GM21576 (cell line): ENCODE data around the gene USP49.

ENCODE experiments used
- ATAC-seq: cut with Tn5 transposase; IDR thresholded peaks from one replicate; pipeline ENCODE4 v1.9.1; 2021; ENCODE audit warnings: mild to moderate bottlenecking, moderate library complexity; ENCODE audit not compliant: unreplicated experiment

Gene USP49

GRCh38 chr6:41931792-41932191 is 36.6 kb upstream of the USP49 start:
- ATAC-seq: no peak

- ATAC-seq: no peak
Measured at GRCh38 chr6:41929924-41930323, 34.7 kb upstream of the USP49 start.

DNA sequence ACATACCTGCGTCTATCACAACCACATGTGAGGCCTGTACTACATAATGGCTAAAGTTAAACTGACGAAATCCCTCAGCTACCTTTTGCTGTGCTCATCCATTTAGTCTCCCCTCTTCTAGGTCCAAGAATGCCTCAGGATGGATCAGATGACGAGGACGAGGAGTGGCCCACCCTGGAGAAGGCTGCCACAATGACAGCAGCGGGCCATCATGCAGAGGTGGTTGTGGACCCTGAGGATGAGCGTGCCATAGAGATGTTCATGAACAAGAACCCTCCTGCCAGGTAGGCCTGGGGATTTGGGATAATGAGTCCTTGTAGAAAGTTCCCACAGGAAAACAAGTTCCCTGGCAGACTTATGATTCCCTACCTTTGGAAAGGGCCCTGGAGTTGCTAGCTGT is 32.1 kb upstream of the USP49 start:
- ATAC-seq: no peak

- ATAC-seq: no peak
Measured at GRCh38 chr6:41922154-41922553, 27.0 kb upstream of the USP49 start.

DNA sequence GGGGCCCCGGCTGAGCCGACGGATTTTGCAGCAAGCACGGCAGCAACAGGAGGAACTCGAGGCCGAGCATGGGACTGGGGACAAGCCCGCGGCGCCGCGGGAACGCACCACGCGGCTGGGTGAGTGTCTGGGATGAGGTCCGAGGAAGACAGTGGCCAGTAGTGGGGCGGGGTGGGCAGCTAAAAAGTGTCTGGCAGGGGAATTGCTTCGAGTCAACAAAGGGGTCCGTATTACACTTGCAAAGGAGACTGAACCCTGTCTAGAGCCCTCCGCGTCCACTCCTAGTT is 26.5 kb upstream of the USP49 start:
- ATAC-seq: no peak

DNA sequence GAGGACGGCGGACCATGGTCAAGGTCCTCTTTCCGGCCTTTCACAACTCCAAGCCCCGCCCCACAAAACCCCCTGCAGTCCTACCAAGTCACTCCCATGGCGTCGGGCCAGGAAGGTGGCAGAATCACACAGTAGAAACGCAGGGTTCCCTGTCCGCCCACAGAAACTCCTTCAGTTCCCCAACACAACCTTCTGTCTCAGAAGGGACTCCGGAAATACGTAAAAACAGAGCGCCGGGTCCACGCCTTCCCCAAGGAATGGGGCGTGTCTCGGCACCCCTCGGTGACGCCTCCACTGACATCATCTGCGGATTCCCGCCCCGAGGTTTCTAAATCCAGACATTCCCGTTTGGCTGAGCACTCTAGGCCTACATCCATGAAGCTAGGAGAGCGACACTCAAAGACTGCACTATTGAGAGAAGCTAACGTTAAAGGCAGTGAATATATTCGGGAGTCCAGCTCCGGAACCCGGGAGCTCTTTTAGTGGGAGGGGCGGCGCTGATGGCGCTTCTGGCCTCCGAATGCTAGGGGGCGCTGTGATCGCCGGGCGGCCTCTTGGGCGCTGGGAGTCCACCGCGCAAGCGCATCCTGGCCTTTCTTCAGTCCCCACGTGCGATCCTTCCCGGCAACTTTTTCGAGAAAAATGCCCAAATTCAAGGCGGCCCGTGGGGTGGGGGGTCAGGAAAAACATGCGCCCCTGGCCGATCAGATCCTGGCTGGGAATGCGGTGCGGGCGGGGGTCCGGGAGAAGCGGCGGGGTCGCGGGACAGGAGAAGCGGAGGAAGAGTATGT is 25.9 kb upstream of the USP49 start, which contains the start of the genes BYSL and MED20:
Gene BYSL, plus strand, starts transcription at position 579 of the 791 bp plus-strand sequence. Its CDS starts 64 bp downstream, at position 643.
Gene MED20, minus strand, starts transcription at position 219 of the 791 bp plus-strand sequence. Its CDS starts 121 bp downstream, at position 98.
- ATAC-seq: peak; percentile 93

DNA sequence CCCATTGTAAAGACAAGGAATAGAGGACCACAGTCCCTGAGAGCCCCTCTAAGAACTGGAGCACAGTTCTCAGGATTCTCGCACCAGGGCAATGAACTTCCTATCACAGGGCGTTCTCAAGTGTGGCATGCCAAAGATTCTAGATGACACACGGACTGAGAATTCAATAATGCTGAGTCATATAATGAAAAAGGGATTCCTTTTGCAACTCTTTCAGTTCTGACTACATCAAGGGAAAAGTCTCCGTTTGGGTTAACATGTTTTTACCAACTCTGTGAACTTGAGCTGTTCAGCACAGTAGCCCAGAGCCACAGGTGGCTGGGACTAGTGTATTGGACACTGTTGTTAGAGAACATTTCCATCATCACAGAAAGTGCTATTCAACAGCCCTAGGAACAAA is 22.4 kb upstream of the USP49 start:
- no peak for ATAC-seq

DNA sequence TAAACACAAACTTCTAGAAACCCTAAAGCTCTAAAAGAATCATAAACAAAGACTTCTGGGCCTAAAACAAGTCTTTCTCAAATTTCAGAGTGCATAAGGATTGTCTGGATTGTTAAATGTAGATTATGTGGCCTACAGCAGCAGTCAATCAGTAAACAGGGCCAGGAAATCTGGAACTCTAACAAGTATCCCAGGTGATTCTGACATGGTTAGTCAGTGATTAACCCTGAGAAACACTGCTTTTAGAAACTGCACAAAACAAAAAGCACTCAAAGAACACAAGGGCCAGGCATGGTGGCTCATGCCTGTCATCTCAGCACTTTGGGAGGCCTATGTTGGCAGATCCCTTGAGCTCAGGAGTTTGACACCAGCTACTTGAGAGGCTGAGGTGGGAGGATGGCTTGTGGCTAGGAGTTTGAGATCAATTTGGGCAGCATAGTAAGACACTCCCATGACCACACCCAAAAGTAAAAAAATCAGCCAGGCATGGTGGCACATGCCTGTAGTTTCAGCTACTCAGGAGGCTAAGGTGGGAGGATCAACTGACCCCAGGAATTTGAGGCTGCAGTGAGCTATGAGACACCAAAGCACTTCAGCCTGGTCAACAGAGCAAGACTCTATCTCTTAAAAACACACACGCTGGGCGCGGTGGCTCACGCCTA is 19.8 kb upstream of the USP49 start:
- no peak for ATAC-seq

GRCh38 chr6:41914343-41914742 is 19.2 kb upstream of the USP49 start:
- ATAC-seq: no peak

DNA sequence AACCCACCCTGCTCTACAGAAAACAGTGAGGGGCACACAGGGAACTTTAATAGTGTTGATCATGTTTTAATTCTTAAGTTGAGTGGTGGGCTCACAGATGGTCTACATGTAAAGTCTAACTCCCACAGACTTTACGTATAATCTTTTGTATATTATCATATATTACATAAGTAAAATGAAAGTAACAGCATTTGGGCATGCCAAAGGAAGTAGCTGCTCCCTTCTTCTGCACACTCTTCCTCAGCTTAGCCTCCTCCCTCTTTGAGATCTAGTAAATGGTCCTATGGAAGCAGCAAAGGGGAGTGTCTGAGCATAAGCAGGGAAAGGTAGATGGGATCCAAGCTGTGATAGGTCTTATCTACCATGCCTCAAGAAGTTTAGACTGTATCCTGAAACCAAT is 14.6 kb upstream of the USP49 start:
- ATAC-seq: no peak

- no peak for ATAC-seq
Measured at GRCh38 chr6:41901882-41902519, 6.8 kb upstream of the USP49 start.

DNA sequence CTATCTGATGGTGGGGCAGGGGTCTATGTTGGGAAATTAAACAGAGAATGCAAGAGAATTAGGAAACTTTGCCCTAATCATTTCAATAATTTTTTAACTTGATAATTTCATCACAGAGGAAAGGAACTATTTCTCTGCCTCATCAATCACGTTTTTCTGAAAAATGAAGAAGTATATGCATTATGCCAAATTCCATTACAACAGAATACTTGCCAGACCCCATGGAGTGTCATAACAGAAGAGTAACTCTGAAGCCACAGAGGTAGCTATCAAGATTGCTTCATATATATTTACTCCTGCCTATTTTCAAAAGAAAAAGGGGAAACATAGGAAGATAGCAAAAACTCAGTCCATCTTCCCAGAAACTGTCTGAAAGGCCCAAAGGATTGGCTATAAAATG is 5.7 kb upstream of the USP49 start:
- ATAC-seq: no peak

DNA sequence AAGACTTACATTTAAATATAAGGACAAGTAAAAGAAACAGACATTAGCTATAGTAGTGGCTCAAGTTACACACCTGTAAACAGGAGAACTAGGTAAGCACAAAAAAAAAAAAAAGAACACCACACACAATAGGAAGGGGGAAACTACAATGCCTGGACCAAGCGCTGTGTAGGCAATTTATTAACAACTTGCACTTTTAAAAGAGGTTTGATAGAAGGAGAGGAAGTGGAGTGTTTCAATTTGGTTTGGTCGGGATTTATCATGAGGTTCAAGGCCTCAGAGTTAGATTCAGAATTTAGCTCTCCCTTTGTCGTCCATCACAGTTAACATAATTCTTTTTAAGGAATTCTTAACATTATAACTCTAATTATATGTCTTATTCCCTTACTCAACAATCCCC is 1.1 kb upstream of the USP49 start:
- no peak for ATAC-seq

DNA sequence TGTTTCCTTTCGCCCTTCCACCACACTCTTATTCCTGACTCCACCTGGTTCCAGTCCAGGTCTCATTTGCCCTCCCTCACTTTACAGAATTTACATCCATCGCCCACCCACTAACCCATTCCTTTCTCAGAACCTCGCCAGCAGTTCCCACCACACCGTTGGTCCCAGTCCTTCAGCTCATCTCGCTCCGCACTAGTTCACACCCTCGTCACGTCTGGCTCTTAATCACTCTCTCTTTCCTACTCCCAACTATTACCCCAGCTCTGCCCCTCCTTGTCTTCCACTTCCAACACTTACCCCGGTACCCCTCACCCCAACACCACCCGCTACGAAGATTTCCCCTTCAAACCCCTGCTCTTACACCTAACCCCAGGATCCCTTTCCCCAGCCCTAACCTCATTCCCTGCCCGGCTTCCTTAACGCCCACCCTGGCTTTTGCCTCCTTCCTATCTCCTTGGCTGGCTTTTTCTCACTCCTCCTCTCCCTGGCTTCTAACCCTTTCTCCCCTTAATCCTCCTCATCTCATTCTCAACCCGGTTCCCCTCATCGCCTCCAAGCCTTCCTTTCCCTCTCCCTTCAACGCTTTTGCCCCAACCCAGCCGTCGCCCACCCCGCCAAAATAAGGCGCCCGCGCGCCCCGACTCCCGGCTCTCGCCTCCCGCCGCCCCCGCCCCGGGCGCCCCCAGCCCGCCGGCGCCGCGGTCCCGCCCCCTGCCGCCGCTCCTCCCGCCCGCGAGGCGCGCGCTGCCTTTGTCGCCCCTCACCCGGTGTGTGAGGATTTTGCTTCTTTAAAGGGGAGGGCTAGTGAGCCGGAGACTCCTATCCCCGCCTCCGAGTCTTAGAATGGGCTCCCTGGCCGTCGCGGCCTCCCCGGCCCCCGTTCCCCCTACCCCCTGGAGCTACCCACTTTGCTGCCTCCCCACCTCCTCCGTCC is 542 bp downstream of the USP49 start:
- peak; percentile 35 for ATAC-seq

DNA sequence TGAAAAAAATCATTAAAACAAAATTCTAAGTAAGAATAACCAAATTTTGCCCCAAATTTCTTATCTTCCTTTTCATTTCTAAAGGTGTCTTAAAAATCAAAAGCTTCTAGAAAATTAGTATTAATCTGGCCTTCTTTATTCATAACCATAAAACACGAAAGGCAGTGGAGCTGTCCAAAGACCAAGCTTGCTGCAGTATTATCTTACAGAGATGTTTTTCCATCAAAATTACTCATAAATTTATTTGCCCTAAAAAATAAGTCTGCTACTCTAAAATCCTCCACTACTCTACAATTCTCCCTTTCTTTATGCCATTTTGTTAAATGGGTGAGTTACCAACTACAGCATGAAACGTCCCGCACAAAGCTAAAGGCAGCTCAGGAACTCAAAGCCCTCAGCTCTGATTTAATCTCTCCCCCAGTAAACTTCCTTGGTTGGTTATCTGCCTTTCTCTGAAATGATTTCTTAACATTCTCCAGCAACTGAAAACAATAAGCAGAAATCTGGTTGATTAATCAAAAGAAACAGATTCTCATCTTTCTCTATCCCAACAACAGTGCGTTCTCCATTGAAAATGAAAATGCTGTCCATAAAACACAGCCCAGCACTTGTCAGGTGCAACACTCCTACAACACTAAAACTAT is 2.1 kb downstream of the USP49 start:
- no peak for ATAC-seq

DNA sequence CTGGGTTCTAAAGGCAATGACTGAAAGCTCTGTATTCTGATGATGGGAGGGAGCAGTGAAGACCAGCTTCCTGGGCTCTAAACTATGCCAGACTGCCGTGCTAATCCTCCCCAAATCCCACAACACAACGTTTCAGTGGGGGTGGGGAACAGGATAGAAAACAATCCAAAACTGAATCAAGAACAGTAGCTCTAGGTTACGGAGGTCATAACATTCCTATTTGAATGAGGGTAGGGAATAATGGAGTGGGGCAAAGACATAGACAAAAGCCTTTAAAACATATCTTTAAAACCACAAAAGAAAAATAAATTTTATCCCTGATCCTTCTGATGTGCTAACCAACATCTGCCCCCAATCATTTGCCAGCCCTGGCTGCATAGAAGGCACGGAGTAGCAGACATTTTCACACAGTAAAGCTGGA is 7.8 kb downstream of the USP49 start:
- ATAC-seq: no peak

GRCh38 chr6:41885930-41886329 is 9.2 kb downstream of the USP49 start:
- ATAC-seq: no peak

DNA sequence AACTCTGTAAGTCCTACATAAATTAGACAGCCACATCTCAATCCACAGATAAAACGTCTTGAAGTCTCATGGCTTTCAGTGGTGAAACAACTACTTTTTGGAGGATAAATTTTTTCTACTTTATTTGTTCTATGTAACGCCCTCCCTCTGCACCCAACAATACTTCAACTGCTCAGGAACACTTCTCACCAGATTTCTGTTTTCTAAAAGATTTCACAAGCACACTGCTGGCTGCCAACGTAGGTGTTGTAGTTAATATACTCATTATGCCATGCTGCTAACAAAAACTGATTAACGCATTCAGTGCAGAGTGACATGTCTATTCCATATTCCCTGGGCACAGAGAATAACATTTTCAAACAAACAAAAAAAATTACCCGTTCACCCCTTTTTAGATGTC is 10.2 kb downstream of the USP49 start:
- no peak for ATAC-seq

GRCh38 chr6:41881506-41881905 is 13.7 kb downstream of the USP49 start:
- ATAC-seq: no peak

DNA sequence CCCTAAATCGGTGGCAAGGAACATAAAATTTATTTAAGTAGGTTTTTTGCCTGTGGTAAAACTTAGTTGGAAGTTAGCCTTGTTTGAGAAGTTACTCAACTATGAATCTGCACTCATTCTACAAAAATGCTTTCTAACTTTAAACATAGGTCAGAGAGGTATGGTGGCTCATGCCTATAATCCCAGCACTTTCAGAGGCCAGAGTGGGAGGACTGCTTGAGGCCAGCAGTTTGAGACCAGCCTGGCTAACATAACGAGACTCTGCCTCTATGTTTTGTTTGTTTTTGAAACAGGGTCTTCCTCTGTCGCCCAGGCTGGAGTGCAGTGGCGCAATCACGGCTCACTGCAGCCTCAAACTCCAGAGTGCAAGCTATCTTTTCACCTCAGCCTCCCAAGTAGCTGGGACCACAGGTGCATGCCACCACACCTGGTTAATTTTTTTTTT is 16.2 kb downstream of the USP49 start:
- ATAC-seq: no peak
